ENCODE data around the gene RALA.

Gene RALA

DNA sequence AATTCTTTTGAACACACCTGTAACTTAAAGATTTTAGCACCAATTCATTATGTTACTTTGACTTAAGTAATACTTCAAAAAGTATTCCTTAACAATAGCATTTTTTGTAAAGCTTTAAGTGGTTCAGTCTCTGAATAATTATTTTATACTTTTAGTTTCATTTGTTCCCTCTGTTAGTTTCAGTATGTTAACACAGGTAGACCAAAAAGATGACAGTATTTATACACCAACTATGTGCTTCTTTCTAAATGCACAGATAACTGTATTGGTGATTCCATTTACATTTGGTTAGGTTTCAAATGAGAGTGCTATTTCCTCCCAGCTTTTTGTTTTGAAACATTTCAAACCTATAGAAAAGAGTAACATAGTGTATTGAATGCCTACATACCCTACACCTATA, 14.0 kb downstream of the RALA start:
- DNase-seq (ENCODE audit: insufficient read length, low spot score) = no peak
- FAIRE-seq = no peak
- TF ChIP-seq PAX5 (IDR thresholded peaks at IDR 0.05; ENCODE audit: insufficient read depth, low read length, severe bottlenecking) (no peak), SPI1 (IDR thresholded peaks at IDR 0.05; ENCODE audit: low read depth, low read length) (no peak), POLR2AphosphoS5 (IDR thresholded peaks at IDR 0.05; ENCODE audit: low read depth, low read length) (no peak), POU2F2 (IDR thresholded peaks at IDR 0.05; ENCODE audit: low read depth, low read length) (no peak), POLR2A (IDR thresholded peaks at IDR 0.05; ENCODE audit: low read depth, low read length) (no peak), TAF1 (IDR thresholded peaks at IDR 0.05; ENCODE audit: low read depth, low read length) (no peak)

DNA sequence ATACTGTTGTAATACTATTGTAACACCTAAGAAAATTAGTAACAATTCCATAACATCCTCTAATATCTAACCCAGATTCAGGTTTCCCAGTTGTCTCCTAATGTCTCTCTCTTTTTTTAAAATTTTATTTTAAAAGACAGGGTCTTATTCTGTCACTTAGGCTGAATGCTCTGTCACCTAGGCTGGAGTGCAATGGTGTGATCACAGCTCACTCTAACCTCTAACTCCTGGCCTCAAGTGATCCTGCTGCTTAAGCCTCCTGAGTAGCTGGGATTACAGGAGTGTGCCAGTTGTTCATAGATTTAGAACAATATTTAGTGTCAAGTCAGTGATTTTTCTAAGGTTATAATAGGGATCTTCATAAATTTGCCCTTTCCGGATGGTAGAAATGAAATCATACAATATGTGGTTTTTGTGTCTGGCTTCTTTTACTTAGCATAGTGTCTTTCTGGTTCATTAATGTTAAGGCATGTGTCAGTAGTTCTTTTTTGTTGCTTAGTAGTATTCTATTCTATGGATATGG, 14.7 kb downstream of the RALA start:
- FAIRE-seq = no peak
- no peak for DNase-seq (ENCODE audit: insufficient read length, low spot score)
- TF ChIP-seq POU2F2 (IDR thresholded peaks at IDR 0.05; ENCODE audit: low read depth, low read length) (no peak), PAX5 (IDR thresholded peaks at IDR 0.05; ENCODE audit: insufficient read depth, low read length, severe bottlenecking) (no peak), TAF1 (IDR thresholded peaks at IDR 0.05; ENCODE audit: low read depth, low read length) (no peak), SPI1 (IDR thresholded peaks at IDR 0.05; ENCODE audit: low read depth, low read length) (no peak), POLR2A (IDR thresholded peaks at IDR 0.05; ENCODE audit: low read depth, low read length) (no peak), POLR2AphosphoS5 (IDR thresholded peaks at IDR 0.05; ENCODE audit: low read depth, low read length) (no peak)

DNA sequence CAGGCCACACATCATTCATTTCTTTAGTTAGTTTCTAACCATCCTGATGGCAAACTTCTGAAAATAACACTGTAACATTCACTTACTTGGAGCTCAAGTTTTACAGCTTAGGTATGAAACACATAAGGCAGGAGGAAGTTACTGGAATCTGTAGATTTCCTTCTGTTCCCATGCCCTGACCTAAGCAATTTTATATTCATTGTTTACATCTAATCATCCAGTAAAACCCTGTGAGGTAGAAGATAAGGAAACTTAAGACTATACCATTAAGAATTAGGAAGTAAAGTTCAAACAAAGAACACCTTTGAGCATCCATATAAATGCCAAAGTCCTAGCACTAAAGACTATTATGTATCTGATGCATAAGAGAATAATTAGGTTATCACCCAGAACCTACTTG, 19.5 kb downstream of the RALA start:
- TF ChIP-seq POLR2AphosphoS5 (IDR thresholded peaks at IDR 0.05; ENCODE audit: low read depth, low read length) = no peak
- TF ChIP-seq SPI1 (IDR thresholded peaks at IDR 0.05; ENCODE audit: low read depth, low read length) = no peak
- TF ChIP-seq POU2F2 (IDR thresholded peaks at IDR 0.05; ENCODE audit: low read depth, low read length) = no peak
- FAIRE-seq (no peak), DNase-seq (ENCODE audit: insufficient read length, low spot score) (no peak)

DNA sequence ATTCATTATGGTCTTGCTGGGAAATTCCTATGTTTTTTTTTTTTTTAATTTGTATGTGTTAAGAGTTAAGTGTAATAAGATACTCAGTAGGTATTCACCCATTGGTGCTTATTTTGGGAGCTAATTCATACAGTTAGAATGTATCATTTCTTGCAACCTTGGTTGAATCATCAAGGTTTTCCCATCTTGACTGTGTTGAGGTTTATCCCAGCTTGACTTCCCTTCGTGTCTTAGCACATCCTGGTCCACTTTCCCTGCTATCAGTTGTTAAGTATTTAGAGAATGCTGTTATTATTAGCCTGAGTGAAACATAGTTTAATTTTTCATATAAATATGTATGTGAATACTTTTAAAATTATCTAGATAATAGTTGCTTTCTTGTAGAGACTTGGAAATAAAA, 20.8 kb downstream of the RALA start:
- no peak for DNase-seq (ENCODE audit: insufficient read length, low spot score)
- TF ChIP-seq POU2F2 (IDR thresholded peaks at IDR 0.05; ENCODE audit: low read depth, low read length) (no peak), SPI1 (IDR thresholded peaks at IDR 0.05; ENCODE audit: low read depth, low read length) (no peak), TAF1 (IDR thresholded peaks at IDR 0.05; ENCODE audit: low read depth, low read length) (no peak), POLR2AphosphoS5 (IDR thresholded peaks at IDR 0.05; ENCODE audit: low read depth, low read length) (no peak), POLR2A (IDR thresholded peaks at IDR 0.05; ENCODE audit: low read depth, low read length) (no peak), PAX5 (IDR thresholded peaks at IDR 0.05; ENCODE audit: insufficient read depth, low read length, severe bottlenecking) (no peak)
- no peak for FAIRE-seq

DNA sequence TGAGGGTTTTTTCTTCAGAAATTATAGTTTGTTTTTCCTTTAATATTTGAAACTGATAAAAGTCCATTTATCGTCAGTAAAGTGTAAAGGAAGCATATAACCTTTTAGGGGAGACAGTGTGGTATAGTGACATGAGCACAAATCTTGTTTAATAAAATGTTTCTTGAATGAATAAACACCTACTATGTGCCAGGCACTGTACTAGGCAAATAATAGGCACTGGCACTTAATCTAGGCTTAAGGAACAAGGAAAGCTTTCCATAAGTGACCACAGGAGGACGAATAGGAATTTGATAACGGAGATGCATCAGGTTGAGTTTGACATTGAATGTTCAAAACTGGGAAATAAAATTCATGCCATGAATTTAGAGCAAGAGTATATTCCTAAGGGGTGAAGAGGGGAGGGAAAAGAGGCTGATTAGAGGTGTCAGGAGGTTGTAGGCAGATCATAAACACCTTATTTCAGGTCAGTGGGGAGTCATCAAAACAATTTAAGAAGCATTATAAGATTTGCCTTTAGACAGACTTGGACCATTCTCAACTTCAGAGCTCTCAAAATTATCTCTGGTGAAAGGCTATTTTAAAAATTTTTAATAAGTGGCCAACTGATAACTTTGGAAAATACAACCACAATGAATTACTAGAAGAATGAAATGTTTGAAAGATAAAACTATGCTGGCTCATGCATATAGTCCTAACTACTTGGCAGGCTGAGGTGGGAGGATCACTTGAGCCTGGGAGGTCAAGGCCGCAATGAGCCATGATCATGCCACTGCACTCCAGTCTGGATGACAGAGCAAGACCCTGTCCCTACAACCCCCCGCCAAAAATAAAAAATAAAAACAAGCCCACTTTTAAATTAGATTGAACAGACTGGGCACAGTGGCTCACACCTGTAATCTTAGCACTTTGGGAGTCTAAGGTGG, 22.4 kb downstream of the RALA start:
- DNase-seq (ENCODE audit: insufficient read length, low spot score) (no peak), FAIRE-seq (no peak)
- TF ChIP-seq SPI1 (IDR thresholded peaks at IDR 0.05; ENCODE audit: low read depth, low read length) (no peak), POLR2AphosphoS5 (IDR thresholded peaks at IDR 0.05; ENCODE audit: low read depth, low read length) (no peak), TAF1 (IDR thresholded peaks at IDR 0.05; ENCODE audit: low read depth, low read length) (no peak), PAX5 (IDR thresholded peaks at IDR 0.05; ENCODE audit: insufficient read depth, low read length, severe bottlenecking) (no peak), POU2F2 (IDR thresholded peaks at IDR 0.05; ENCODE audit: low read depth, low read length) (no peak)

DNA sequence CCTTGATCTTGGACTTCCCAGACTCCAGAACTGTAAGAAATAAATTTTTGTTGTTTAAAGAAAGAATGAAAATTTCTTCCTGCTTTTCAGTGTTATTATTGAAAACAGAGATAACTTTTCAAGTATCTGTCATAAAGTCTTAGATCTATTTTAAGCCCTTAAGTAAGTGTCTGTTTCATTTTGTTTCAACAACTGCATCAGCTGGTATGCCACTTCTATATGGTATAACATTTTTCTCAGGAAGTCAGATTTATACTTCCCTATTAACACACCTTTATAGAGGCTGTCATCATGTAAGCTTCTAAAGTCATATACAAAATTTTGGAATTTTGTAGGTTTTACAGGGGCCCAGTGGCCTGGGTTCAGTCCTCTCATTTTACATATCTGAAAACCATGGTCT, 24.4 kb downstream of the RALA start:
- no peak for FAIRE-seq
- no peak for TF ChIP-seq POLR2A (IDR thresholded peaks at IDR 0.05; ENCODE audit: low read depth, low read length)
- TF ChIP-seq SPI1 (IDR thresholded peaks at IDR 0.05; ENCODE audit: low read depth, low read length) = no peak
- no peak for TF ChIP-seq POU2F2 (IDR thresholded peaks at IDR 0.05; ENCODE audit: low read depth, low read length)
- TF ChIP-seq TAF1 (IDR thresholded peaks at IDR 0.05; ENCODE audit: low read depth, low read length) = no peak
- no peak for TF ChIP-seq PAX5 (IDR thresholded peaks at IDR 0.05; ENCODE audit: insufficient read depth, low read length, severe bottlenecking)
- no peak for TF ChIP-seq POLR2AphosphoS5 (IDR thresholded peaks at IDR 0.05; ENCODE audit: low read depth, low read length)

DNA sequence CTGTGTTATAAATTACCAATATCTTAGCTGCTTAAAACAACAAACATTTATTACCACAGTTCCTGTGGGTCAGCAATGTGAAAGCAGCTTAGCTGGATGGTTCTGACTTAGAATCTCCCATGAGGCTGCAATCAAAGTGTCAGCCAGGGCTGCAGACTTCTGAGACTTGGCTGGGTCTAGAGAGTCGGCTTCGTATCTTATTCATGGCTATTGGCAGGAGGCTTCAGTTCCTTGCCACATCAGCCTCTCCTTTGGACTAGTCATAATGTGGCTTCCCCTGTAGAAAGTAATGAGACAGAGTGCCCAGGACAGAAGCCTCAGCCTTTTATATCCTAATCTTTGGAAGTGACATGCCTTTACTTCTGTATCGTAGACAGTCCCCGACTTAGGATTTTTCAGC, 27.3 kb downstream of the RALA start:
- DNase-seq (ENCODE audit: insufficient read length, low spot score) (no peak), FAIRE-seq (no peak)
- TF ChIP-seq POU2F2 (IDR thresholded peaks at IDR 0.05; ENCODE audit: low read depth, low read length) = no peak
- TF ChIP-seq POLR2AphosphoS5 (IDR thresholded peaks at IDR 0.05; ENCODE audit: low read depth, low read length) = no peak
- TF ChIP-seq TAF1 (IDR thresholded peaks at IDR 0.05; ENCODE audit: low read depth, low read length) = no peak
- no peak for TF ChIP-seq SPI1 (IDR thresholded peaks at IDR 0.05; ENCODE audit: low read depth, low read length)
- no peak for TF ChIP-seq PAX5 (IDR thresholded peaks at IDR 0.05; ENCODE audit: insufficient read depth, low read length, severe bottlenecking)
- TF ChIP-seq POLR2A (IDR thresholded peaks at IDR 0.05; ENCODE audit: low read depth, low read length) = no peak

More for the DNA sequence above, 24.4 kb downstream of the RALA start:
- no peak for DNase-seq (ENCODE audit: insufficient read length, low spot score)

DNA sequence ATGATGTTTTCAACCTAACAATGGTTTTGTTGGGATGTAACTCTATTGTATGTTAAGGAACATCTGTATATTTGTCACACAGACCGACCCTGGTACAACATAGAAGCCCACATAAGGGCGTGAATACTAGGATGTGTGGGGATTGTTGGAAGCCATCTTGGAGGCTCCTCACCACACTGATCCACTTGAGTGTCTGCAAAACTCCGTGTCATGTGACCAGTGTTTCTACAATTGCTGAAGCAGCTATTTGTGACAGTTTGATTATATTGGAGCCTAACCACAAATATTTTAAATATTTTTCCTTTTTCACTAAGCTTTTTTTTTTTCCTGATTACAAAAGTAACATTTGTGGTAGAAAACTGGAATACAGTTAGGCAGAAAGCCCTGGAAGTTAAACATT, 27.9 kb downstream of the RALA start:
- no peak for DNase-seq (ENCODE audit: insufficient read length, low spot score)
- TF ChIP-seq POU2F2 (IDR thresholded peaks at IDR 0.05; ENCODE audit: low read depth, low read length) (no peak), POLR2A (IDR thresholded peaks at IDR 0.05; ENCODE audit: low read depth, low read length) (no peak), POLR2AphosphoS5 (IDR thresholded peaks at IDR 0.05; ENCODE audit: low read depth, low read length) (no peak), PAX5 (IDR thresholded peaks at IDR 0.05; ENCODE audit: insufficient read depth, low read length, severe bottlenecking) (no peak), TAF1 (IDR thresholded peaks at IDR 0.05; ENCODE audit: low read depth, low read length) (no peak), SPI1 (IDR thresholded peaks at IDR 0.05; ENCODE audit: low read depth, low read length) (no peak)
- no peak for FAIRE-seq

DNA sequence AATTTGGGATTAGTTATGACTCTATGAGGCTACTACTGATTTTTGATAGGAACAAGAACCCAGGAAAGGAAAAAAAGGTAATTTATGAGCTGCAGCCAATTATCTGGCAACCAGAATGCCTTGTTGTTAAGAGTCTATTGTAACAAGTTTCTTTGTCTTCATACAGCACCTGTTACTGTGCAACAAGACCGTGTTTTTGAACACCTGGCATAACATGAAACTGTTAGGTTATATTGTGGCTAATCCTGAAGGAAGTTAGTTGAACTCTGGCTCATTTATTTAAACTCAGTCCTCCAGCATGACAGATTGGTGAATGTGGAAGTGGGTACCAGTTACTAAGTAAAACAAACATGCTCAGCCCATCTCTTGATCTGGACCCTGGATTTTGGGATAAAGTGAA, 33.0 kb downstream of the RALA start:
- TF ChIP-seq SPI1 (IDR thresholded peaks at IDR 0.05; ENCODE audit: low read depth, low read length) (0 out of 2 replicates have a peak, but pooled peaks have one; percentile 25), POLR2AphosphoS5 (IDR thresholded peaks at IDR 0.05; ENCODE audit: low read depth, low read length) (no peak)
- DNase-seq (ENCODE audit: insufficient read length, low spot score) (no peak), FAIRE-seq (peak; percentile 5)
